ENCODE data around the gene PLPP7. TPM values are rescaled to one million over a fixed set of nuclear protein-coding genes. Genes with fewer than 3 reads are reported as not detected.

PLPP7 gene
- polyA plus RNA-seq, 1 donor (not counting 4 experiments of a cell fraction or from before 2014, with no cell fraction given): not detected

DNA sequence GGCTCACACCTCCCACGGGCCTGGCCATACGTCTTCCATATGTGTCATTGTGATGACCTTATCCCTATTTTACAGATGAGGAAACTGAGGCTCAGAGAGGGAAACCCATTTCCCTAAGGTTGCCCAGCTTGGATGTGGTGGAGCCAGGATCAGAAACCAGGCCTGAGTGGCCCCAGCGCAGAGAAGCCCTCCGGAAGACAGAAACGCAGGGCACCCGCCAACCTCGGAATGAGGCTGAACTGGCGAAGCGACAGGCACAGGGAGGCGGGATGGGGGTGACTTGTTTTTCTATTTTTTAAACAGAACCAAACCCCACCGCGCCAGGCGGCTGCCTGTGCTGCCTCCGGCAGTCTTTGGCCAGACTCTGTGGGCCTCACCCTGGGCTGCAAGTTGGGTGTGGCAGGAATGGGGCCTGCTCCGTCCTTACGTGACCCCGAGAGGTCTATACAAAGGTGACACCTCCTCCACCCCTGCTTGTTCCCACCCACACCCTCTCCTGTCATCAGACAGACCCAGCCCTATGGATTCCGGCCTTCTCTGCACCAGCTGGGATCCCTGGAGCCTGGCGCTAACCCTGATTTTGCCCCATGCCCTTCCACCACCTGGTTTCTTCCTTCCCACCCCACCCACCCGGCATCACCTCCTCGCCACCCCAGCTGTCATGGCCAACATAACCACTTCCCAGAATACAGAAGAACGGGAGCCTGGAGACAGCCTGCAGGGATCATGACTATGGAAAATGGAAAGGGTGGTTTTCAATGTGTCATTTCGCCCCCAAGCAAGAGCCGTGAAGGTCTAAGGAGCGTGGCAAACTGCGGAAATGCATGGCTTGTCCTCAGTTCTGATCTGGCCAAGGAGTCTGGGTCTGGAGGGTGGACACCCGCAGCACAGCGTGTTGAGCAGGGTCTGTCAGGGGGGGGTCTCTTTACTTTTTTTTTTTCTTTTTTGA is 23.6 kb downstream of the PLPP7 start:
- no peak overlapping the region for H3K9ac ChIP-seq (ENCODE audit: control insufficient read depth, extremely low read depth, insufficient read depth, low read length)
- dilution Hi-C loops (cut with MboI; ENCODE audit: extremely low pct_ligation_motif_present, low sequenced_read_pairs): no loop called here
- no peaks in the 10 kb centered on the region for H3K9me3 ChIP-seq (ENCODE audit: control insufficient read depth, low read depth, low read length)
- FAIRE-seq (no peak), DNase-seq (ENCODE audit: low read depth, low spot score) (no peak)
- no peaks in the 10 kb centered on the region for H3K4me1 ChIP-seq (ENCODE audit: control insufficient read depth, extremely low read depth, insufficient read depth, low read length)
- no peak overlapping the region for H3K27ac ChIP-seq (ENCODE audit: control insufficient read depth, insufficient read depth, low read length)
- H3K36me3 ChIP-seq (ENCODE audit: control insufficient read depth in 2 of 2, extremely low read depth in 1 of 2, insufficient read depth in 2 of 2, low read length in 2 of 2): no peaks in the 10 kb centered on the region
- peaks cover 6% of the 10 kb centered on the region for H3K27me3 ChIP-seq (ENCODE audit: control insufficient read depth, extremely low read depth, insufficient read depth, low read length)
- H3K9me1 ChIP-seq (ENCODE audit: control insufficient read depth, extremely low read depth, insufficient read depth, low read length): no peaks in the 10 kb centered on the region
- TF ChIP-seq, protein P1, sequence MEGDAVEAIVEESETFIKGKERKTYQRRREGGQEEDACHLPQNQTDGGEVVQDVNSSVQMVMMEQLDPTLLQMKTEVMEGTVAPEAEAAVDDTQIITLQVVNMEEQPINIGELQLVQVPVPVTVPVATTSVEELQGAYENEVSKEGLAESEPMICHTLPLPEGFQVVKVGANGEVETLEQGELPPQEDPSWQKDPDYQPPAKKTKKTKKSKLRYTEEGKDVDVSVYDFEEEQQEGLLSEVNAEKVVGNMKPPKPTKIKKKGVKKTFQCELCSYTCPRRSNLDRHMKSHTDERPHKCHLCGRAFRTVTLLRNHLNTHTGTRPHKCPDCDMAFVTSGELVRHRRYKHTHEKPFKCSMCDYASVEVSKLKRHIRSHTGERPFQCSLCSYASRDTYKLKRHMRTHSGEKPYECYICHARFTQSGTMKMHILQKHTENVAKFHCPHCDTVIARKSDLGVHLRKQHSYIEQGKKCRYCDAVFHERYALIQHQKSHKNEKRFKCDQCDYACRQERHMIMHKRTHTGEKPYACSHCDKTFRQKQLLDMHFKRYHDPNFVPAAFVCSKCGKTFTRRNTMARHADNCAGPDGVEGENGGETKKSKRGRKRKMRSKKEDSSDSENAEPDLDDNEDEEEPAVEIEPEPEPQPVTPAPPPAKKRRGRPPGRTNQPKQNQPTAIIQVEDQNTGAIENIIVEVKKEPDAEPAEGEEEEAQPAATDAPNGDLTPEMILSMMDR (optimal IDR thresholded peaks at IDR 0.05 in 1 of 3, IDR thresholded peaks at IDR 0.05 in 1 of 3, conservative IDR thresholded peaks at IDR 0.05 in 1 of 3; ENCODE audit: extremely low read depth in 1 of 3, insufficient read depth in 2 of 3, low read length in 3 of 3): no peak
- no peak for TF ChIP-seq EZH2 (IDR thresholded peaks at IDR 0.05; ENCODE audit: low read length)
- no peaks in the 10 kb centered on the region for H3K79me2 ChIP-seq (ENCODE audit: control insufficient read depth, insufficient read depth, low read length)
- no peak overlapping the region for H3K4me2 ChIP-seq (ENCODE audit: control insufficient read depth, extremely low read depth, insufficient read depth, low read depth, low read length)
- H4K20me1 ChIP-seq (ENCODE audit: control insufficient read depth, extremely low read depth, insufficient read depth, low read length): no peaks in the 10 kb centered on the region
- H3K4me3 ChIP-seq (ENCODE audit: control insufficient read depth in 2 of 3, extremely low read depth in 1 of 3, insufficient read depth in 2 of 3, low read depth in 1 of 3, low read length in 3 of 3): no peak overlapping the region
- no peak overlapping the region for H2AFZ ChIP-seq (ENCODE audit: control insufficient read depth, low read length)

DNA sequence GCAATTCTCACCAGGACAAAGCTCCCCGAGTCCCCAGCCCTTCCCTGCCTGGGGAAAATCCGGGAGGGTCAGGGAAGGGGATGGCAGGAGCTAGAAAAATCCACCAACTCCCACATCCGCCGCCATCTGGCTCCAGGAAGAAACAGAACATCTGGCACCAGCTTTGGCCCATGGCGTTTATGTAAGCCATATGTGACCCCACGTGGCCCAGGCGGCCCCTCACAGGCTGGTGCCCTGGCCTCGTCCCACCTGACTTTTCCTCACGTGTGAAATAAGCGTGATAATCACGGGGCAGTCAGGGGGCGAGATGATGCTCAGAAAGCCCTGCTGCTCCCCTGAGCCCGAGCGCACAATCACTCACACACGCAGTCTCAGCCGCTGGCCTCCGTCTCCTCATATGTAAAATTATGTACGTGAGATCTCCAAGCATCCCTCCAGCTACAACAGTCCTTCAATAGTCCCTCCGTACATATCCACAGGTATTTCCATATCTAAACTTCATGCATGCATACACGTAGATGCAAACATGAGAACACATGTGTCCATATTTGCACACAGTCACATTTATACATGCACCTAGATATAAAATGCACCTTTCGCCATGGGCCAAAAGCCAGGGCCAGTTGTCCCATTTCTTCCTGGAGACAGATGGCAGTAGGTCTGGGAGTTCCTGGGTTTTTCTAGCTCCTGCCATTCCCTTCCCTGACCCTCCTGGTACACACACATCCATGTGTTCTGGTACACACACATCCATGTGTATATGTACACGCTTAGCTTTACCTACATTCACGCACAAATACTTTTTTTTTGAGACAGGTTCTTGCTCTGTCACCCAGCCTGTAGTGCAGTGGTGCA is 28.9 kb downstream of the PLPP7 start:
- H3K36me3 ChIP-seq (ENCODE audit: control insufficient read depth in 2 of 2, extremely low read depth in 1 of 2, insufficient read depth in 2 of 2, low read length in 2 of 2): no peaks in the 10 kb centered on the region
- H3K9ac ChIP-seq (ENCODE audit: control insufficient read depth, extremely low read depth, insufficient read depth, low read length): no peak overlapping the region
- H3K4me1 ChIP-seq (ENCODE audit: control insufficient read depth, extremely low read depth, insufficient read depth, low read length): no peaks in the 10 kb centered on the region
- dilution Hi-C loops (cut with MboI; ENCODE audit: extremely low pct_ligation_motif_present, low sequenced_read_pairs): no loop called here
- no peaks in the 10 kb centered on the region for H3K9me3 ChIP-seq (ENCODE audit: control insufficient read depth, low read depth, low read length)
- TF ChIP-seq, protein P1 (optimal IDR thresholded peaks at IDR 0.05 in 1 of 3, IDR thresholded peaks at IDR 0.05 in 1 of 3, conservative IDR thresholded peaks at IDR 0.05 in 1 of 3; ENCODE audit: extremely low read depth in 1 of 3, insufficient read depth in 2 of 3, low read length in 3 of 3): no peak
- no peak for TF ChIP-seq EZH2 (IDR thresholded peaks at IDR 0.05; ENCODE audit: low read length)
- H3K4me2 ChIP-seq (ENCODE audit: control insufficient read depth, extremely low read depth, insufficient read depth, low read depth, low read length): no peak overlapping the region
- no peak overlapping the region for H3K4me3 ChIP-seq (ENCODE audit: control insufficient read depth in 2 of 3, extremely low read depth in 1 of 3, insufficient read depth in 2 of 3, low read depth in 1 of 3, low read length in 3 of 3)
- DNase-seq (ENCODE audit: low read depth, low spot score) (no peak), FAIRE-seq (no peak)
- H3K27ac ChIP-seq (ENCODE audit: control insufficient read depth, insufficient read depth, low read length): no peak overlapping the region
- no peaks in the 10 kb centered on the region for H3K79me2 ChIP-seq (ENCODE audit: control insufficient read depth, insufficient read depth, low read length)
- H4K20me1 ChIP-seq (ENCODE audit: control insufficient read depth, extremely low read depth, insufficient read depth, low read length): no peaks in the 10 kb centered on the region
- no peaks in the 10 kb centered on the region for H3K9me1 ChIP-seq (ENCODE audit: control insufficient read depth, extremely low read depth, insufficient read depth, low read length)
- no peak overlapping the region for H2AFZ ChIP-seq (ENCODE audit: control insufficient read depth, low read length)
- peaks cover 3% of the 10 kb centered on the region for H3K27me3 ChIP-seq (ENCODE audit: control insufficient read depth, extremely low read depth, insufficient read depth, low read length)

Measured in keratinocyte (primary cell).